ENCODE measurements around the gene PAK1IP1.

DNA sequence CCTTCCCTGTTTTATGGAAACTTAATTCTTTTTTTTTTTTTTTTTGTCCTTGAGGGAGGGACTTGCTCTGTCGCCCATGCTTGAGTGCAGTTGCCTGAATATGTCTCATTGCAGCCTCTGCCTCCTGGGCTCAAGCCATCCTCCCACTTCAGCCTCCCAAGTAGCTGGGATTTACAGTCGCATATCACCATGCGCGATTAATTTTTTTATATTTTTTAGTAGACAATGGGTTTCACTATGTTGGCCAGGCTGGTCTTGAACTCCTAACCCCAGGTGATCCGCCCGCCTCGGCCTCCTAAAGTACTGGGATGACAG lies 28.8 kb downstream of the PAK1IP1 start:
- TF ChIP-seq SREBF2 (IDR thresholded peaks at IDR 0.05; ENCODE audit: low read length) (no peak), EP300 (IDR thresholded peaks at IDR 0.05; ENCODE audit: borderline replicate concordance in 1 of 2, control insufficient read depth in 1 of 2, low read depth in 2 of 2, low read length in 2 of 2) (no peak), IKZF2 (IDR thresholded peaks at IDR 0.05) (no peak), GABPA (IDR thresholded peaks at IDR 0.05; ENCODE audit: low read depth) (no peak)
- TF ChIP-seq, protein P1, sequence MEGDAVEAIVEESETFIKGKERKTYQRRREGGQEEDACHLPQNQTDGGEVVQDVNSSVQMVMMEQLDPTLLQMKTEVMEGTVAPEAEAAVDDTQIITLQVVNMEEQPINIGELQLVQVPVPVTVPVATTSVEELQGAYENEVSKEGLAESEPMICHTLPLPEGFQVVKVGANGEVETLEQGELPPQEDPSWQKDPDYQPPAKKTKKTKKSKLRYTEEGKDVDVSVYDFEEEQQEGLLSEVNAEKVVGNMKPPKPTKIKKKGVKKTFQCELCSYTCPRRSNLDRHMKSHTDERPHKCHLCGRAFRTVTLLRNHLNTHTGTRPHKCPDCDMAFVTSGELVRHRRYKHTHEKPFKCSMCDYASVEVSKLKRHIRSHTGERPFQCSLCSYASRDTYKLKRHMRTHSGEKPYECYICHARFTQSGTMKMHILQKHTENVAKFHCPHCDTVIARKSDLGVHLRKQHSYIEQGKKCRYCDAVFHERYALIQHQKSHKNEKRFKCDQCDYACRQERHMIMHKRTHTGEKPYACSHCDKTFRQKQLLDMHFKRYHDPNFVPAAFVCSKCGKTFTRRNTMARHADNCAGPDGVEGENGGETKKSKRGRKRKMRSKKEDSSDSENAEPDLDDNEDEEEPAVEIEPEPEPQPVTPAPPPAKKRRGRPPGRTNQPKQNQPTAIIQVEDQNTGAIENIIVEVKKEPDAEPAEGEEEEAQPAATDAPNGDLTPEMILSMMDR (IDR thresholded peaks at IDR 0.05 in 2 of 3, conservative IDR thresholded peaks at IDR 0.05 in 1 of 3; ENCODE audit: control insufficient read depth in 2 of 3, extremely low read depth in 1 of 3, insufficient read depth in 1 of 3, low read depth in 3 of 3, low read length in 3 of 3), result no peak
- TF ChIP-seq, protein P2, sequence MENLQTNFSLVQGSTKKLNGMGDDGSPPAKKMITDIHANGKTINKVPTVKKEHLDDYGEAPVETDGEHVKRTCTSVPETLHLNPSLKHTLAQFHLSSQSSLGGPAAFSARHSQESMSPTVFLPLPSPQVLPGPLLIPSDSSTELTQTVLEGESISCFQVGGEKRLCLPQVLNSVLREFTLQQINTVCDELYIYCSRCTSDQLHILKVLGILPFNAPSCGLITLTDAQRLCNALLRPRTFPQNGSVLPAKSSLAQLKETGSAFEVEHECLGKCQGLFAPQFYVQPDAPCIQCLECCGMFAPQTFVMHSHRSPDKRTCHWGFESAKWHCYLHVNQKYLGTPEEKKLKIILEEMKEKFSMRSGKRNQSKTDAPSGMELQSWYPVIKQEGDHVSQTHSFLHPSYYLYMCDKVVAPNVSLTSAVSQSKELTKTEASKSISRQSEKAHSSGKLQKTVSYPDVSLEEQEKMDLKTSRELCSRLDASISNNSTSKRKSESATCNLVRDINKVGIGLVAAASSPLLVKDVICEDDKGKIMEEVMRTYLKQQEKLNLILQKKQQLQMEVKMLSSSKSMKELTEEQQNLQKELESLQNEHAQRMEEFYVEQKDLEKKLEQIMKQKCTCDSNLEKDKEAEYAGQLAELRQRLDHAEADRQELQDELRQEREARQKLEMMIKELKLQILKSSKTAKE (IDR thresholded peaks at IDR 0.05; ENCODE audit: low read depth, poor library complexity, severe bottlenecking), result no peak

All from GM12878 (cell line).